Hippocampal formation (tissue), 2 donors: Measurements from ENCODE around the gene GPR89B.
"Not testable (repeated sequence)": the region's sequence is repeated elsewhere in the genome, so short reads cannot be mapped to it uniquely, and the experiment has no call there.

Experiments used
- DNase-seq, 2 donors: peaks; one replicate each; lab custom pipeline; 2025; lab: John Stamatoyannopoulos, UW

The GPR89B gene

GRCh38 chr1:147928236-147929132 lies at the start of gene GPR89B:
TSS of gene GPR89B (plus strand) at chr1:147928420. CDS start at chr1:147928537, 117 bp downstream.
- peak; percentile 51 to 85 for DNase-seq

DNA sequence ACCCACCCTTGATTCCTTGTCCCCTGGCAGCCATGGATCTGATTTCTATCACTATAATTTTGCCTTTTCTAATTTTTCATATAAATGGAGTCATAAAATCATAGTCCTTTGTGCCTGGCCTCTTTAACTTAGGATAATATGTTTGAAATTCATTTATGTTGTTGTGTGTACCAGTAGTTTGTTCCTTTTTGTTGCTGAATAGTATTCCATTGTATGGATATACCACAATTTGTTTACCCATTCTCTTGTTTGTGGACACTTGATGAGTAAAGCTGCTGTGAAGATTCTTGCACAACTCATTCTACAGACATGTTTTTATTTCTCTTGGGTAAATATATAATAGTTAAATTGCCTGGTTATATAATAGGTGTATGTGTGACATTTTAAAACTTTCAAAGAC lies 48.3 kb upstream of the GPR89B start:
- no peak for DNase-seq

DNA sequence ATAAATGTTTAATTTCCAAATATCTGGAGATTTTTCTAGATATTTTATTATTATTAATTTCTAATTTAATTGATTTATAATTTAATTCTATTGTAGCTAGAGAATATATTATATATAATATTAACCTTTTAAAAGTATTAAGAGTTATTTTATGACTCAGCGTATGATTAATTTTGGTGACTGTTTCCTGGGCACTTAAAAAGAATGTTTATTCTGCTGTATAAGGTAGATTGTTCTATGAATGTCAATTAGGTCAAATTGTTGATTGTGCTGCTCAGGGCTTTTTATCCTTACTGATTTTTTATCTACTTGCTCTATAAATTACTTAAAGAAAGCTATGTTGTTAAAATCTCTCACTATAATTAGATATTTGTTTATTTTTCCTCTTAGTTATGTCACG lies 45.7 kb upstream of the GPR89B start:
- DNase-seq = no peak

DNA sequence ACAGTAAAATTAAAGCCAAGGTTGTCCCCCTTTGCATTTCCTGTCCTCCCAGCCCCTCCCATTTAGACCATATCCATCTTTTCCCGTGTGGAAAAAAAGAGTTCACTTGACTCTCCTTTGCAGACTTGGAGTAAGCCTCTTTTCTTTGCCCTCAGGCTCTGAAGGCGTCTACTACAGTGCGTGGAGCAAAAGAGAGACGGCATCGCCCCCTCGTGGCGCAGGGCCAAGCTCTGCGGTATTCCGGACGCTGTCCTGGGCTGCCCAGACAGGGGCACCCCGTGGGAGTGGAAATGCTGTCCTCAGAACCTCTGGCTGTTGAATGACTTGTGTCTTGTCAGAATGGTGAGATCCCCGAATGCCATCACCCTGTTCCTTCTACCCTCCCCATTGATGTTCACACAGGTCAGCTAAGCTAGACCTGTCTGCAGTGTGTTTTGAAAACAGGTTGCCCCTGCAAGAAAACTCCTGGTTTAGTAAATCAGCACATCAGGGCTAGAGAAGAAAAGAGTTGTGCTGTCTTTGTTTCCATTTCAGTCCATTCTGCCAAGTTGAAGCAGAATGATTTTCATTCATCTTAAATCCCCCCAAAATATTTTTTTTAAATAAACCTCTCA lies 37.9 kb upstream of the GPR89B start:
- DNase-seq = peak in 1 of 2 donors; percentile 6

GRCh38 chr1:147891088-147891487 lies 37.1 kb upstream of the GPR89B start:
- peak; percentile 5 to 9 for DNase-seq

DNA sequence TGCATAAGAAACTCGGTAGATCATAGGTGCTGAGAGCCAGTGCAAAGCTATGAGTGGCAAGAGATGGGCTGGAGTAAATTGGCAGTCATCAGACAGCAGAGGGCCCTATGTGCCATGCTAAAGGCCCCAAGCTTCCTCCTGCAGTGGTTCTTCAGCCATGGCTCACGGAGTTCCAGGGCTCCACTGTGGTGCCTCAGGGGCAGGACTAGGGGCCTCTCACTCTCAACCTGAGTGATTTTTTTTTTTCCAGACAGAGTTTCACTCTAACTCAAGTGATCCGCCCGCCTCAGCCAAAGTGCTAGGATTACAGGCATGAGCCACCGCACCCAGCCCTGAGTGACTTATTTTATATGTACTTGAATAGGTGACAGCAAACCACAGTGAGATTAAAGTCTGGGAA lies 36.0 kb upstream of the GPR89B start:
- no peak for DNase-seq

DNA sequence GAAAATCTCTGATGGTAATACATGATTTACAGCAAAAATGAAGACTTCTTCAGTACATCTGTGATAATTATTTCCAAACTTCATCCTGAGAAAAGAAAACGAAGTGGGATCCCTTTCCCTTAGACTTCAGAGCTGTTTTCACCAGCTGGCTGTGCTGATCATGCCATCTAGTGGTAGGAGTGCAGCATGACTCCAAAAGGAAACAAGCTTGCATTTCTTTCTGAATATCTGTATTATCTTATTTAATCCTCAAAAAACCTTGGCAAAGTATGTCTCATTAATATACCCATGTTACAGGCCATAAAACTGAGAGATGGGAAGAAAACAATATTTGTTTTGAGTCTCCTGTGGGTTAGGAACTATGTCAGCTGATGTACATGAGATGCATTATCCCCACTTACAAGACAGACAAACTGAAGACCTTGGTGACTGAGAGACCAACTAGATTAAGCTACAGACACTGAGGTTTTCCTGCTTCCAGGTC lies 35.4 kb upstream of the GPR89B start:
- DNase-seq = peak; percentile 3 to 65

DNA sequence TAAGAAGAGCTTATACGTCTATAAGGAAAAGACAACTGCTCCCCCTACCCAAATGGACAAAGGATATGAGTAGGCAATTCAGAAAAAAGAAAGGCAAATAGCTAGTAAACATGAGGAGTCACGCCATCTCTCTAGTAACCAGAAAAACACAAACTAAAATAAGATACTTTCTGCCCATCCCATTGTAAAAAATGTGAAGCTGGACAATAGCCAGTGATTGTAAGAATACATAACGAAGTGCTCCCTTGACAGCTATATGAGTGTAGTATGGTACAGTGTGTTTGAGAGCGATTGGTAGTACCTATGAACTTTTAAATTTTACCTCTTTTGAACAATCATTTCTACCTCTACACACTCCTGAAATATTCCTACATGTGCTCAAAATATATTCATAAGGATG lies 33.1 kb upstream of the GPR89B start:
- no peak for DNase-seq

GRCh38 chr1:147897029-147897752 lies 31.0 kb upstream of the GPR89B start:
- no peak for DNase-seq

DNA sequence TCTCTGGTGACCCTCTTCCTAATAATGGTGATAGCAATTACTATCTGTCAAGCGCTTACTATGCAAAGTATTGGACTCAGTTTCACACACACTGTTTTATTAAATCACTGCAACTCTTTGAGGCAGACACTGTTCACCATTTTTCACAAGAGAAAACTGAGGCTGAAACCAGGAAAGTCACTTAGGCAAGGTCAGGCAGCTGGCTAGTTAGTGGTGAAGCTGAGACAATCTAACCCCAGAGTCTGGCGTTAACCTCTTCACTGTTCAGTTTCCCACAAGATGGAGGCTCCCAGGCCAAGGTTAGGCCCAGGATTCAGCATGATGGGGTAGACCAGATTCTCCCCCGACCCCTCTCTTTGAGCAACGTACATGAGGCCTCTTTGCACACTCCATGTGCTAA lies 30.4 kb upstream of the GPR89B start:
- no peak for DNase-seq

DNA sequence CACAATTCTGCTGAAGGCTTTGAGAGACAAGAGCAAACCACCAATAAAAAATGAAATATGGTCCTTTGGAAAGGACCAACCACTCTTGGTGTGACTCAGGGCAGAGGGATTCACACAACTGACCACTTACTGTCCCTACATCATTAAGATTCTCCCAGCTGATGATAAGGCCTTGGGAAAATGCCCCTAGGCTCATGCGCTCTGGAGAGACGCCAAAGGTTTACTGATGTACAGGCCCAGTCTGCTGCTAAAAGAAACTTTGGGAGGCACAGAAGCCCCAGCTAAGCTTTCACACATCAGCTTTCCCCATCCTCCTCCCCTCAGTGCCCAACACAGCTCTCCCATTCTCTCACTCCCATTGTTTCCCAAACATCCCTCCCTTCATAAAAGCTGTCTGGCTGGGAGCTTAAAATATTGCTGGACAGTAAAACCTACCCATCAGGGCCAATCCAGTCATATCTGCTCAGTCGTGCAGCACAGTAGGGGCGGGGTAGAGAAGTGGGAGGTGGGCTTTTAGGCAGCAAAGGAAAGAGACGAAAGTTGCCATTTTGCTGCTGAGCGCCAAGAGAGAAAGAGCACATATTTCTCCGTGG lies 25.9 kb upstream of the GPR89B start, which contains the start of gene GJA8:
Gene GJA8 (plus strand): TSS at position 543 of the 593 bp plus-strand sequence. CDS start 5,161 bp downstream, outside the sequence.
- no peak for DNase-seq

GRCh38 chr1:147904726-147905125 lies 23.5 kb upstream of the GPR89B start:
- DNase-seq = no peak

- no peak for DNase-seq
These were observed 20.3 kb upstream of the GPR89B start for GRCh38 chr1:147907786-147908509.

GRCh38 chr1:147912553-147912952 lies 15.7 kb upstream of the GPR89B start:
- no peak for DNase-seq

GRCh38 chr1:147913362-147913942 lies 14.8 kb upstream of the GPR89B start:
- no peak for DNase-seq

DNA sequence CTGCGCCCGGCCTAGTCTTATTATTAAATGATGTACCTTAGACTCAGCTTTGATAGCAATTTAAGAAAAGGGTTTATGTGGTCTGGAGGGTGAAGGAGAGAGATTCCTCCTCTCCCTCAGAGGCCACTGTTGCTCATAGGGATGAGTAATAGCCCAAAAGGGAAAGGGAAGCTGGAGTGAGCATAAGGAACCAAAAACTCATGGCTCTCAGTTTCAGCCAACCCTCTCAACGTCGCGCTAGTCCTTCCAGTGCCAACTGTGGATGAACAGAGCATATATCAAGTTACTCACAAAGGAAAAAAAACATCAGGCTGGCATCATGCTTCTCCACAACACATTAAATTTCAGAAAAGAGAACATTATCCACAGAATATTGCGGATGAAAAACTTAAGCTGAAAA lies 8.3 kb upstream of the GPR89B start:
- no peak for DNase-seq

- DNase-seq = no peak
These were observed 3.4 kb upstream of the GPR89B start for GRCh38 chr1:147924813-147925212.

- DNase-seq = not testable (repeated sequence)
These were observed 1.0 kb upstream of the GPR89B start for GRCh38 chr1:147927215-147927614.

DNA sequence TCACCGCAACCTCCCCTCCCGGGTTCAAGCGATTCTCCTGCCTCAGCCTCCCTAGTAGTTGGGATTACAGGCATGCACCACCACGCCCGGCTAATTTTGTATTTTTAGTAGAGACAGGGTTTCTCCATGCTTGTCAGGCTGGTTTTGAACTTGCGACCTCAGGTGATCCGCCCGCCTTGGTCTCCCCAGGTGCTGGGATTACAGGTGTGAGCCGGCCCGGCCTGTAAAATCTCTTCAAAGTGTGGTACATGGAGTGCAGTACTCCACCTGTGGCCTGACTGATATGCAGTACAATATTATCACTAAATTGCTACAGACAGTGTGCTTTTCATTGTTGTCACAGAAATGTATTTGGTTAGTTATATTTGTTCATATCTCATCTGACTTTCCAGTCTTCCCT lies 531 bp upstream of the GPR89B start:
- not testable (repeated sequence) for DNase-seq

DNA sequence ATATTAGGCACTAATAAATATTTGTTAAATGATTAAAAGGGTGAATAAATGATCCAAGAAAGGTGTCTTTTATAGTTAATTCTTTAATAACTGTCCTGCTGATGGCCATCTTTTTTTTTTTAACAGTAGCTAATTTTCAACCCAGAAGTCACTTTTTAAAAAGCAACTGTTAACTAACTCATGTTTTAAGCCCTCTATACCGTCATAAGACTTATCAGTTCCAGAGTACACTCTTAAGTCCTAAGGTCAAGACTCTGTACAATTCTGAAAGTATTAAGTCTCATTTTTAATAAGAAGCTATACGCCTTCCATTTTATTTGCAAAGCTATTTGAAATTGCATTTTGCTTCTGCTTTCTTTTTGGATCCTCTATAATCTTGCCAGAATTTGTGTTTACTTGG lies 2.9 kb downstream of the GPR89B start:
- not testable (repeated sequence) for DNase-seq

DNA sequence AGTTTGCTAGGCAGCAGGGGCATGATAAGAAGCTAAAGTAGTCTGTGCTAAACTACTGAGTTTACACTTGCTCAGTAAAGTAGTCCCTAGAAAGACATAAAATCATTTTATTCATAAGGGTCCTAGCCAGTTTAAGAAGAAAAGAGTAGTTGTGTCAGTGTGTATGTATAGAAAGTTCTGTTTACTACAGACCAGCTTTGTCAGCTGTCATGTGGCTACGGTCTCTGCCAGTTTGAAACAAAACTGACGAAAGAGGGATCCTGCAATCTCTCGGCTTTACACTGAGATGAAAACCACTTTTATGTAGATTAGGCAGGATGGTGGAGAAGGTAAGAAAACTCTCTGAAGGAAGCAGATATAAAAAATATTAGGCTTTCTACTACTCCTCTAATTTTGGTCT lies 7.1 kb downstream of the GPR89B start:
- not testable (repeated sequence) for DNase-seq
